HG02763 (cell line): ENCODE measurements around the gene CUEDC2.

Experiments used
- ATAC-seq: cut with Tn5 transposase; IDR thresholded peaks from one replicate; pipeline ENCODE4 v1.9.1; 2021; ENCODE audit warnings: mild to moderate bottlenecking, moderate library complexity; ENCODE audit not compliant: unreplicated experiment

The CUEDC2 gene

DNA sequence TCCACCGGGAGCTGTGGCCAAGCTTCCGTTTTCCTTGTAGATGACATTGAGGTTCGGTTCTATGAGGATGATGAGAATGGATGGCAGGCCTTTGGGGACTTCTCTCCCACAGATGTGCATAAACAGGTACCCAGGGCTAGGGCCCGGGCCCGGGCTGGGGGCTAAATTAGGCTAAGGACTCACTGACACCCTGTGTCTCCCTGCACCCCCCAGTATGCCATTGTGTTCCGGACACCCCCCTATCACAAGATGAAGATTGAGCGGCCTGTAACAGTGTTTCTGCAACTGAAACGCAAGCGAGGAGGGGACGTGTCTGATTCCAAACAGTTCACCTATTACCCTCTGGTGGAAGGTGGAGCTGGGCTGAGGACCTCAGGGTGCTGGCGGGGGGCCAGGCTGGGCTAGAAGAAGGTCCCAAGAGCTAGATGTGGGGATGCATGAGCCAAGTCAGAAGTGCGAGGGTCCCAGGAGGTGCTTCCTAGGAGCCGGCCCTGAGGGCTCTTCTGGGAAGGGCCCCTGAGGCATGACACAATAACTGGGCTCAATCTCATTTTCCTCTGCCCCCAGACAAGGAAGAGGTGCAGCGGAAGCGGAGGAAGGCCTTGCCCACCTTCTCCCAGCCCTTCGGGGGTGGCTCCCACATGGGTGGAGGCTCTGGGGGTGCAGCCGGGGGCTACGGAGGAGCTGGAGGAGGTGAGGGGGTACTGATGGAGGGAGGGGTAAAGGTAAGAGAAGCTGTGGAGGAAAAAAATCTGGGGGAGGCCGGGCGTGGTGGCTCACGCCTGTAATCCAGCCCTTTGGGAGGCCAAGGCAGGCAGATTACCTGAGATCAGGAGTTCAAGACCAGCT, 34.0 kb downstream of the CUEDC2 start:
- no peak for ATAC-seq

DNA sequence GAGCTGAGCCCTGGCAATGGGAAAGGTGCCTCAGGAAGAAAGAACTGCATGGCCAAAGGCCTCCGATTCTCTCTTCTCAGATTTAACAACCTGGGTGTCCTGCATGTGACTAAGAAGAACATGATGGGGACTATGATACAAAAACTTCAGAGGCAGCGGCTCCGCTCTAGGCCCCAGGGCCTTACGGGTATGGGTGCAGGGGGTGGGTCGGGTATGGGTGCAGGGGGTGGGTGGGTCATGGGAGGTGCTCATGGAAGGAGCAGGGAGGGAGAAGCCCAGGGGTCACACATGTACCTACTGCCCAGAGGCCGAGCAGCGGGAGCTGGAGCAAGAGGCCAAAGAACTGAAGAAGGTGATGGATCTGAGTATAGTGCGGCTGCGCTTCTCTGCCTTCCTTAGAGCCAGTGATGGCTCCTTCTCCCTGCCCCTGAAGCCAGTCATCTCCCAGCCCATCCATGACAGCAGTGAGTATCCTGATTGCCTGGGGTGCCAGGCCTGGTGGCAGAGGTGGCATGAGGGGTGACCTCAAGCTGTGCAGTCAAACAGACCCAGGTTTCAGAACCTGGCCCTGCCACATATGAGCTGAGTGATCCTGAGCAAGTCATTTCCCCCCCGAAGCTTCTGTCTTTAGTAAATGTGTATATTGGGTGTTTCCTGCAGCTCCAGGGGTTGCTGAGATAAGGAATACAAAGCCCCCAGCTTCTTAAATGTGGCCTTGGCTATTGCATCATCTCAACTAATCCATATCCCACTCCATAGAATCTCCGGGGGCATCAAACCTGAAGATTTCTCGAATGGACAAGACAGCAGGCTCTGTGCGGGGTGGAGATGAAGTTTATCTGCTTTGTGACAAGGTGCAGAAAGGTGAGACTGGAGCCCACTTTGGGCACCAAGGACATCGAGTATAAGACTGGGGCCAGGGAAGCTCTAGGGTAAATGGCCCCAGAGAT, 34.9 kb downstream of the CUEDC2 start:
- no peak for ATAC-seq

DNA sequence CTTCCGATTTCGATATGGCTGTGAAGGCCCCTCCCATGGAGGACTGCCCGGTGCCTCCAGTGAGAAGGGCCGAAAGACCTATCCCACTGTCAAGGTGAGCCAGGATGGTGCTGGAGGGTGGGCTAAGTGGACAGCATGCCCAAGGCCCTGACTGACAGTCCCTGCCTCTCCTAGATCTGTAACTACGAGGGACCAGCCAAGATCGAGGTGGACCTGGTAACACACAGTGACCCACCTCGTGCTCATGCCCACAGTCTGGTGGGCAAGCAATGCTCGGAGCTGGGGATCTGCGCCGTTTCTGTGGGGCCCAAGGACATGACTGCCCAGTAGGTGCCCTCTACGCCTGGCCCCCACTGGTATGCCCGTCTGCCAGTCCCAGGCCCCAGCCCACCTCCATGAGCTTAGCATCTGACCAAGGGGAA, 35.6 kb downstream of the CUEDC2 start:
- ATAC-seq = no peak

DNA sequence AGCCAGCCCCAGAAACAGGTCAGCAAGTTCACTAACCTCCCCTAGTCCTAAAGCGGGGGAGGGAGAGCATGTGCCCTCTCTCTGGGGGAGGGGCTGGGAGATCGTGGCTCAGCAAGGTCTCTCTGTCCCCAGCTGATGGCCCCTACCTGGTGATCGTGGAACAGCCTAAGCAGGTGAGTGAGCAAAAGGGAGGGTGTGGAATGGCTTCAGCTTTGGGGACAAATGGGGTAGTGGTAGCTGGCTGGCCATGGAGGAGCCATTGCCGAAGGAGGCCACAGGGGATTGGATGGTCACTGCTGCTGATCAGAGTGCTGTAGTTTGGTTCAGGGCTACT, 36.1 kb downstream of the CUEDC2 start:
- no peak for ATAC-seq

DNA sequence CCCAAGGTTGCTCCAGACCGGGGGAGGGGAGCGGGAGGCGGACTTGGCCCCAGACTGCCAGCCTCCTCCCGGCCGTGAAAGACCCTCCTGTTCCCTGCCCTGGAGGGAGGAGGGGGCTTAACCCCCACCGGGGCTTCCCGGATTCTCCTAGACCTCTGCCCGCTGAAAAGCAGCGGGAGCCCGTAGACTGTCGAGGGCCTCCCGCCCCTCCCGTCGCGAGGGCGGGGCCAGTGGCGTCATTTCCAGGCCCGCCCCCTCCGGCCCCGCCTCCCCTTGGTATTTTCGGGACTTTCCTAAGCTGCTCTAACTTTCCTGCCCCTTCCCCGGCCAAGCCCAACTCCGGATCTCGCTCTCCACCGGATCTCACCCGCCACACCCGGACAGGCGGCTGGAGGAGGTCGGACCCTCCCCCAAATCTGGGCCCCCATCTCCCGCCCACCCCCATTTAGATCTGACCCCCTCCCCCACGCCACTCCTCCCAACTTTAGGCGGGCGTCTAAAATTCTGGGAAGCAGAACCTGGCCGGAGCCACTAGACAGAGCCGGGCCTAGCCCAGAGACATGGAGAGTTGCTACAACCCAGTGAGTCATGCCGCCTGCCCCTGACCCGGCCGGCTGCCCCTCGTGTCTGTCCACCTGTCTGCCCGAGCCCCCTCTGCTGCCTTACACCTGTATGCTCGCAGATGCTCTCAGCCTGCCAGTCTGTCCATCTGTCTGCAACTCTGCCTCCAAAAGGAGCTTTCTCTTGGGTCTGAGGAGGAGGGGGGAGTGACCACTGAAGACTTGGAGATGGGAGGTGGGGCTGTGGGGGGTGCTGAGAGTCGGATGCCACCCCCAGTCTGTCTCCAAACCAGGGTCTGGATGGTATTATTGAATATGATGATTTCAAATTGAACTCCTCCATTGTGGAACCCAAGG, 36.7 kb downstream of the CUEDC2 start, which contains the start of gene NFKB2:
Gene NFKB2, plus strand, starts transcription at position 306 of the 917 bp plus-strand sequence. Its CDS starts 255 bp downstream, at position 561.
- ATAC-seq = peak; percentile 25

DNA sequence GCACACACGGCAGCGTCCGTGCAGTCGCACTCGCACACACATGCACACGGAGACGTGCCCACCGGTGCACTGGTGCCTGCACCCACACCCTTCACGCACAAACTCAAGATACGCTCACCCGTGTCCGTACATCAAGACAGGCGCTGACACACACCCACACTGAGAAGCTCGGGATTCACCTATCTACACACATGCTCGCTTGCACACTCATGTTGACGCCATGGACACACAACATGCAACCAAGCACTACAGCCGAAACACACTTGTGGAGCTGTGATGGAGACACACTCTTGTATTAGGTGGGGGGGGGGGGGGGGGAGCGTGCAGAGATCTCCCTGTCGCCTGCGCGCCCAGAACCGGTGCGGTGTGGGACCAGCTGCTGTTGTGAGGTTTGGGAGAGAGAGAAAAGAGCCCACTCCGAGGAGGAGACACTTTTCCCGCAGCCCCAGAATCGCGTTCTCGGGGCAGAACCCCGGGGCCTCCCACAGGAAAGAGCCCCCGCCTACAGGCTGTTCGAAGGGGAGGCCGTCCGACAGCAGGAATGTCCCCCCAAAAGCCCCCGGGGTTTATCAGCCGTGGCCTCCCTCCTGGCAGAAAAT, 37.5 kb downstream of the CUEDC2 start:
- ATAC-seq = no peak

DNA sequence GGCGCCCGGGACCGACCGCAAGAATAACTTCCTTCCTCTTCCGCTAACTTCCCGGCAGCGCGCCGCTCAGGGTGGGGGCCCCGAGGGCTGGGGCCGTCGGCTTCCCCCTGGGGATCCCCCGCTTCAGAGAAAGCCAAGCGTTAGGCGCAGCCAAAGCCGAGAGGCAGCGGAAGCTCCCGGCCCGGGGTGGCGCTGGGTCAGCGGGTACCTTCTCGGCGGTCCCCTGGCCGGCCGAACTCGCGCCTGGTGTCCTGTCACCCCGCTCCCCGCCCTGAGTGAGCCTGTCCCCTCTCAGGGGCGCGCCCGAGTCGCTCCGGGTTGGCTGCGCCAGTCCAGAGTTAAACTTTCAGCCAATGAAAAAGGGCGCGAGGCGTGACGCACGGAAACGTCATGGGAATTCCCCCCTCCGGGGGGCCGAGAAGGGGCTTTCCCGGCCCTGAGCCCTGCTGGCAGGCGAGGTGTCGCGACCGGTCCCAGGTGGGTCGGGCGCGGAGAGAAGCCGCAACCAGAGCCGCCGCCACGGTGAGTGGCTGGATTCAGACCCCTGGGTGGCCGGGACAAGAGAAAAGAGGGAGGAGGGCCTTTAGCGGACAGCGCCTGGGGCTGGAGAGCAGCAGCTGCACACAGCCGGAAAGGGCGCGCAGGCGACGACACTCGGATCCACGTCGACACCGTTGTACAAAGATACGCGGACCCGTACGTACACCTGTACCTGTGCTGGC, 38.1 kb downstream of the CUEDC2 start:
- peak; percentile 82 for ATAC-seq

DNA sequence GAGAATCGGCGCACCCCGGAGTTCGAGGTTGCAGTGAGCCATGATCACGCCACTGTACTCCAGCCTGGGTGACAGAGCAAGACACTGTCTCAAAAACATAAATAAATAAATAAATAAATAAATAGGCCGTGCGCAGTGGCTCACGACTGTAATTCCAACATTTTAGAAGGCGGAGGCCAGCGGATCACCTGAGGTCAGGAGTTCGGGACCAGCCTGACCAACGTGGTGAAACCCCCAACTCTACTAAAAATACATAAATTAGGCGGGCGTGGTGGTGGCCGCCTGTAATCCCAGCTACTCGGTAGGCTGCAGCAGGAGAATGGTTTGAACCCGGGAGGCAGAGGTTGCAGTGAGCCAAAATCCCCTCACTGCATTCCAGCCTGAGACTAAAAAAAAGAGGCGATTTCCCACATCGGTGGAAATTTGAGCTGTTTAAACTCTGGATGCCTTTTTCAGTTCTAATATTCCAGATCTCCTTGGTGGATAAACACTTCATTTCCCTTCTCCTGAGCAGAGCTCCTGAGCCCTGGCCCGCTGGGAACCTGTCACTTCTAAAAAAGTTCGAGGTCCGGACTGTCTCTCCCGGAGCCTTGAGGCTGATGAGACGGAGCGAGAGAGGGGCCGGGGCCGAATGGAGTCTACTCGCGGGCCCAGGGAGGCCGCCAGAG, 38.8 kb downstream of the CUEDC2 start:
- ATAC-seq = no peak

DNA sequence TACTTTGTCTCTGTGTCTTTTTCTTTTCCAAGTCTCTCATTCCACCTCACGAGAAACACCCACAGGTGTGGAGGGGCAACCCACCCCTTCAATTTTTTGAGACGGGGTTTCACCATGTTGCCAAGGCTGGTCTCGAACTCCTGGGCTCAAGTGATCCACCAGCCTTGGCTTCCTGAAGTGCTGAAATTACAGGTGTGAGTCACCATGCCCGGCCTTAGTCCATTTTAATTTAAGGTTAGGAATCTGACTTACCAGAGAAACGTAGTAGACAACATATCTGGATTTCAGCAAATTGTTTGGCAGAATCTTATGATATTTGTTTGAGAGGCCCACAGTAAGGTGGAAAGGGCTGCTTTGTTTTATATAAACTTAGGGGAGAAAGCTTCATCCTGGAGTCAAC, 40.1 kb downstream of the CUEDC2 start:
- no peak for ATAC-seq

DNA sequence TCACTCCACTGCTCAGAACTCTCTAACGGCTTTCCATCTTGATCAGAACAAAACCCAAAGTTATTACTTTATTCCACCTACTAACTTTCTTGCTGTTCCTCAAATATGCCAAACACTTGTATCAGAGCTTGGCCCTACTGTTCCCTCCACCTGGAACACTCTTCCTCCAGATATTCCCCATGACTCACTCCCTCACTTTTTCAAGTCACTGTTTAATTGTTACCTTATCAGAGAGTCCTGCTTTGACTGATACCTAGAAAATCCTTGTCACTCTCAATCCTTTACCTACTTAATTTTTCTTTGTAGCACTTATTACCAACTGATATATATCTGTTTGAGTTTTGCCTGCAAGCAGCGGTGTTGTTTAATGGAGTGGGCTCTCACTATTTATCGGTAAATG, 42.5 kb downstream of the CUEDC2 start:
- ATAC-seq = no peak

DNA sequence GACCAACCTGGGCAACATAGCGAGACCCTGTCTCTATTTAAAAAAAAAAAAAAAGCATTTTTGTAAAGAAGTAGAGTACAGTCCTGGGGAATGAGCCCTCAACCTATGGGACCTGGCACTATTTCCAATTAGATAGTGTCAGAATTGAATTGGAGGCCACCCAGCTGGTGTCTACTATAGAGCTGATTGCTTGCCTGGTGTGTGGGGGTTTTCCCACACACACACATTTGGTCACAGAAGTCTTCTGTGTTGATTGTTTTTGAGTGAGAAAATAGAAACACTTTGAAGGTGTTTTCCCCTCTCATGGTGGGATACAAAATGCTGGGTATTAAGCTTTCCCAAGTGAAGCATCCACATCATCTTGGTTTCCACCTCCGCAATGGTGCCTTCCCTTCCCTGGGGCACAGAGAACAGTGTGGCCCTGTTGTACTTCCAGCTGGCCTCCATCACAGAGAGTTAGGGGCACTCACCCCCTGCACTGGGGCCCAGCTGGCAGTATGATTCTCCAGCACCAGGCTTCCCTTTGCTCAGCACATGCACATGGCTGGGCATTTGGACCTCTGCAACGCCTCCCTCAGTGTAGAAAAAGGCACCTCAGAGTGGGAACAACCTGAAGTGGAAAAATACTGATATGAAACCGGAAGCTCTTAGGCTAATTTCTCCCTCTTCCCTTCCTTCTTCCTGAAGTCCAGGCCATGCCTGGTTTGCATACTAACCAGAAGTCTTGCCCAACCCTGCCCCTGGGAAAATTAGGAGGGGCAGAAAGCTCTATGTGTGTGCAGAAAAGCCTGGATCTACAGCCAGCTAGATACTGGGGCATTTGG, 47.6 kb downstream of the CUEDC2 start:
- ATAC-seq = no peak

DNA sequence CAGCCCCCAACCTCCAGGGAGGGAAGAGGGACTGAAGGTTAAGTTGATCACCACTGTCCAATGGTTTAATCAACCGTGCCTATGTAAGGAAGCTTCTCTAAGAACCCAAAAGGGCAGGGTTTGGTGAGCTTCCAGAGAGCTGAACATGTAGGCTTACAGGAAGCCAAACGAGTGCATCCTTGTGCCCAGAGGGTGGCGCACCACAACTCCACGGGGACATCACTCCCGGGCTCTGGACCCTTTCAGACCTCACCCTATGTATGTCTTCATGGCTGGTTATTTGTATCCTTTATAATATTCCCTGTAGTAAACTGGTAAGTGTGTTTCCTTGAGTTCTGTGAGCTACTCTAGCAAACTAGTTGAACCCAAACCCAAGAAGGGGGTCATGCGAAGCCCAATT, 48.3 kb downstream of the CUEDC2 start:
- ATAC-seq = no peak

DNA sequence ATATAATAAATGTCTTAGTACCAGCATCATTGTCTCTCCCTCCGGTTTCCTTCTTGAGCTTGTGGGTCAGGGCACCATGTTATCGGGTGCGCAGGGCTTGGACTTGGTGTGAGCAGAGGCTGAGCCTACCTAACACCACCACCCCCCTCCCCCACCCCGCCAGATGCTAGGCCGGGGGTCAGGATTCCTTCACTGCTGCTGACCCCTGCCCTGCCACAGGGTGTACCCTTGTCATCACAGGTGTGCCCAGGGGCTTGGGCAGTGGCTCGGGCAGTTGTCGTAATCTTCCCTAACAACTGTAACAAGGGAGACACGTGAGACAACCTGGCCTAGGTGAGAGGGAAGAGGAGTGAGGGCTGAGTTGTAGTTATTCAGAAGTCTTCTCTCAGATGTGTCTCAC, 49.5 kb downstream of the CUEDC2 start:
- ATAC-seq = no peak

DNA sequence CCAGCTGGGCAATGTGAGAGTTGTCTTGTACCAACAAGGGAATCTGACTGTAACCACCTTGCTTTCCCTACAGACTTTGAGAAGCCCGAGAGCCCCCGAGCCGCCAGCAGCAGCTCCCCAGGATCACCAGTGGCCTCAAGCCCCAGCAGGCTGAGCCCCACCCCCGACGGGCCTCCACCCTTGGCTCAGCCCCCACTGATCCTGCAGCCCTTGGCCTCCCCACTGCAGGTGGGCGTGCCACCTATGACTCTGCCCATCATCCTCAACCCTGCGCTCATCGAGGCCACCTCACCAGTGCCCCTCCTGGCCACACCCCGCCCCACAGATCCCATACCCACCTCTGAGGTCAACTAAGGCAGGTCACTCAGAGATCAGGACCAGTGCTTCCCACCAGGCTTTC, 50.4 kb downstream of the CUEDC2 start:
- no peak for ATAC-seq

DNA sequence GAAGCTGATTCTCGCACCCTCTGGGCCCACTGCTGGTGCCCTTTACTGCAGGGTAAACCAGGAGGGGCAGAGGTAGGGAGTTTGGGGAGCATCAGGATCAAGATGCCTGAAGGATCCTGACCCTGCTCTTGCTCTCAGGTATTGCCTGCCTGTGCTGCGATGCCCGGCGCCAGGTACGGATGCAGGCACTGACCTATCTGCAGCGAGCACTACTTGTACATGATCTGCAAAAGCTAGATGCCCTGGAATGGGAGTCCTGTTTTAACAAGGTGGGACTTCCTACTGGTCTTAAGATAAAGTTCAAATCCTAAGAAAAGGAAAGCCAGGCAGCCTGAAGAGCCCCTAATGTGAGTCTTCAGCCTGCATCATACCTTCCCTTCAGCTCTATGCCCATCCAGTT, 53.0 kb downstream of the CUEDC2 start:
- no peak for ATAC-seq

DNA sequence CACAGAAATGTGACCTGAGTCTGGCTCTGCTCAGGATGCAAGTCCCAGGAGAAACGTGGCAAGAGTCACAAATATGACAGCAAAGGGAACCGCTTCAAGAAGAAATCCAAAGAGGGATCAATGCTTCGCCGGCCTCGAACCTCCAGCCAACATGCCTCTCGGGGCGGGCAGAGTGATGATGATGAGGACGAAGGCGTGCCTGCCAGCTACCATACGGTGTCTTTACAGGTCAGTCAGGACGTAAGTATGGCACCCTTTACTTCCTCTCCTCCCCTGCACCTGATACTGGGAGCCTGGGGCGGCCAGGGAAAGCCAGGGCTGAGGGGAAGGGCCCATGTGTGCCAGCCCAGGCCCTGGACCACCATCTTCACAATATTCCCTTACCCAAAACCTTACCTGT, 55.5 kb downstream of the CUEDC2 start:
- ATAC-seq = no peak

DNA sequence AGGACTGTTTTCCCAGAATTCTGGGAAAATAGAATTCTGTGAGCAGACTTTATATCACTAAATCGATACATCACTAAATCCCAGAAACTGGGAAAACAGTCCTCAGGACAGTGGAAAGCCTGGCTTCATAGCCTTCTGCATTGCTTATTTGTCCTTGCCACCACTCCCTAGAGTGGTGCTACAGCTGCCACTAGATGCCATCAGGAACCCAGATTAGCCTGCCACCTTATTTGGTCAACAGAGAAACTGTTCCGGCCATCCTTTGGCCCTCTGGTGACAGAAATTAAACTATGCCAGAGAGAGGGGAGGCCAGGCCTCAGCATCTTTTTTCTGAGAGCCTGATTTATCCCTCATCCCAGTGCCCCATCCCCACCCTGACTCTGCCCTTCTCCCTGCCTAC, 56.5 kb downstream of the CUEDC2 start:
- no peak for ATAC-seq

DNA sequence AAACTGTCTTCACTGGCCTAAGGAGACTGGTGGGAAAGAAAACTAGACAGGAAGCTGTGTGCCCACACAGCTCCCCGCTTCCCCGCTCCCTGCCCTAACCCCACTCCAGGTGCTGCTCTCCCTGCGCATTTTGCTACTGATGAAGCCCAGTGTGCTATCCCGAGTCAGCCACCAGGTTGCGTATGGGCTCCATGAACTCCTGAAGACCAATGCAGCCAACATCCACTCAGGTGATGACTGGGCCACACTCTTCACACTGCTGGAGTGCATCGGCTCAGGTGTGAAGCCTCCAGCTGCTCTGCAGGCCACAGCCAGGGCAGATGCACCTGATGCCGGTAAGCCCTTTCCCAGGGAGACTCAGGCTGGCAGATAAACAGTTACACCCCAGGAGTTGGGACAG, 57.1 kb downstream of the CUEDC2 start:
- ATAC-seq = no peak
